ENCODE data around the gene EXOC6B.

The EXOC6B gene

GRCh38 chr2:72128059-72128842 lies 697.6 kb downstream of the EXOC6B start:
- TF ChIP-seq CTCF (IDR thresholded peaks at IDR 0.05; ENCODE audit: low read depth, low read length) = no peak
- H3K4me3 ChIP-seq (ENCODE audit: low read depth, low read length) = no peak overlapping the region

GRCh38 chr2:72127401-72128058 lies 698.3 kb downstream of the EXOC6B start:
- no peak for TF ChIP-seq CTCF (IDR thresholded peaks at IDR 0.05; ENCODE audit: low read depth, low read length)
- H3K4me3 ChIP-seq (ENCODE audit: low read depth, low read length) = no peak overlapping the region

- no peak overlapping the region for H3K4me3 ChIP-seq (ENCODE audit: low read depth, low read length)
- TF ChIP-seq CTCF (IDR thresholded peaks at IDR 0.05; ENCODE audit: low read depth, low read length) = no peak
Measured at GRCh38 chr2:72126186-72127100, 699.4 kb downstream of the EXOC6B start.

Data from WI38 (cell line).